Stimulated activated naive CD4-positive, alpha-beta T cell (primary cell): Measurements from ENCODE around the gene ADPRH.

Experiments used
- DNase-seq, 6 experiments: peaks; one replicate each; lab custom pipeline; 2025; lab: John Stamatoyannopoulos, UW

ADPRH gene

GRCh38 chr3:119597548-119598288 lies 18.4 kb downstream of the ADPRH start, which contains the start of gene PLA1A:
TSS of gene PLA1A (plus strand) at chr3:119597885. CDS start at chr3:119597914, 29 bp downstream.
- no peak for DNase-seq

GRCh38 chr3:119598410-119599098 lies 19.3 kb downstream of the ADPRH start:
- DNase-seq = no peak

- no peak for DNase-seq
Measured at GRCh38 chr3:119599558-119600174, 20.4 kb downstream of the ADPRH start.

- DNase-seq = no peak
Measured at GRCh38 chr3:119600732-119601131, 21.4 kb downstream of the ADPRH start.

- DNase-seq = no peak
Measured at GRCh38 chr3:119601154-119601553, 21.9 kb downstream of the ADPRH start.

- no peak for DNase-seq
Measured at GRCh38 chr3:119602676-119603075, 23.4 kb downstream of the ADPRH start.

- no peak for DNase-seq
Measured at GRCh38 chr3:119604878-119605277, 25.6 kb downstream of the ADPRH start.

- no peak for DNase-seq
Measured at GRCh38 chr3:119608405-119609000, 29.2 kb downstream of the ADPRH start.

- DNase-seq = no peak
Measured at GRCh38 chr3:119609301-119609700, 30.0 kb downstream of the ADPRH start.

- no peak for DNase-seq
Measured at GRCh38 chr3:119611664-119612063, 32.4 kb downstream of the ADPRH start.

GRCh38 chr3:119613201-119613600 lies 33.9 kb downstream of the ADPRH start:
- no peak for DNase-seq

- no peak for DNase-seq
Measured at GRCh38 chr3:119613872-119614271, 34.6 kb downstream of the ADPRH start.

GRCh38 chr3:119616056-119616455 lies 36.8 kb downstream of the ADPRH start:
- no peak for DNase-seq

GRCh38 chr3:119619094-119619493 lies 39.8 kb downstream of the ADPRH start:
- no peak for DNase-seq

GRCh38 chr3:119620899-119621298 lies 41.6 kb downstream of the ADPRH start:
- no peak for DNase-seq

- DNase-seq = no peak
Measured at GRCh38 chr3:119624002-119624720, 44.9 kb downstream of the ADPRH start.

- DNase-seq = no peak
Measured at GRCh38 chr3:119625451-119626153, 46.3 kb downstream of the ADPRH start.

GRCh38 chr3:119626196-119626595 lies 46.9 kb downstream of the ADPRH start:
- DNase-seq = no peak

GRCh38 chr3:119627461-119627860 lies 48.2 kb downstream of the ADPRH start:
- DNase-seq = no peak

- DNase-seq = no peak
Measured at GRCh38 chr3:119628390-119628789, 49.1 kb downstream of the ADPRH start.

GRCh38 chr3:119628816-119629445 lies 49.6 kb downstream of the ADPRH start:
- DNase-seq = no peak
